HepG2 (cell line): ENCODE data around the gene ETS2. TPM values are rescaled to one million over a fixed set of nuclear protein-coding genes. Genes with fewer than 3 reads are reported as not detected.

Experiments
- ATAC-seq: fragments of 200-7000 bp; cut with Tn5 transposase; 3 replicates; pipeline ENCODE4 v1.9.1; 2020; ENCODE audit warnings: mild to moderate bottlenecking, moderate library complexity
- BruUV-seq: library from RNA; stranded (reverse); fragments of 400-500 nt; replicated peaks from 2 replicates; lab custom pipeline; 2021; lab: Mats Ljungman, UMichigan
- CTCF ChIA-PET: fragments of 300-600 bp; formaldehyde crosslinking; extraction: SDS; loops from one replicate; lab custom pipeline; 2021; ENCODE audit warnings: low total read pairs, inconsistent platforms, low intra/inter-chr PET ratio; lab: Yijun Ruan, JAX
- POLR2A ChIA-PET: fragments of 350-600 bp; sonication (Branson Sonifier 250); formaldehyde crosslinking; loops from one replicate; lab custom pipeline; 2020; ENCODE audit warnings: antibody characterized with exemption, inconsistent platforms; lab: Yijun Ruan, JAX
- DNase-seq: peaks from one replicate; pipeline ENCODE4 v3.0.0-alpha.2; 2015; ENCODE audit warnings: low spot score
- FAIRE-seq: peaks from 3 replicates; lab custom pipeline; 2011; peaks lifted over from hg19 to GRCh38; lab: Jason Lieb, UNC
- H2AFZ ChIP-seq: one replicate; pipeline ENCODE4 v1.6.1; 2011; ENCODE audit warnings: low read length, inconsistent platforms
- H3K27ac ChIP-seq: fragments of 300-600 bp; 3 replicates; pipeline ENCODE4 v1.8.0; 2011; ENCODE audit warnings: mixed run types, mild to moderate bottlenecking, mixed read lengths, low read length, inconsistent platforms; ENCODE audit not compliant: insufficient read depth; ENCODE audit errors: extremely low read length
- H3K27me3 ChIP-seq, 2 experiments: fragments of 200-600 bp in 1 of 2; 2 replicates in 1 of 2; 3 replicates in 1 of 2; pipeline versions ENCODE4 v1.6.0 to v1.8.0; 2011; ENCODE audit warnings: low read length in 2 of 2, mild to moderate bottlenecking in 2 of 2, moderate library complexity in 2 of 2, inconsistent platforms in 1 of 2; ENCODE audit not compliant: insufficient read depth in 2 of 2, control insufficient read depth in 1 of 2
- H3K36me3 ChIP-seq, 2 experiments: fragments of 200-600 bp in 1 of 2; replicated peaks in 1 of 2; 2 replicates in 1 of 2; 3 replicates in 1 of 2; pipeline versions ENCODE4 v1.5.1 to v1.8.0; 2011; ENCODE audit warnings: low read length in 2 of 2, inconsistent platforms in 1 of 2; ENCODE audit not compliant: insufficient read depth in 2 of 2, control insufficient read depth in 1 of 2
- H3K4me1 ChIP-seq: 2 replicates; pipeline ENCODE4 v1.5.1; 2012; ENCODE audit warnings: low read length, inconsistent platforms; ENCODE audit not compliant: insufficient read depth
- H3K4me2 ChIP-seq: 2 replicates; pipeline ENCODE4 v1.6.0; 2011; ENCODE audit warnings: low read depth, low read length, inconsistent platforms
- H3K4me3 ChIP-seq, 3 experiments: fragments of 200-600 bp in 1 of 3; sonication (generic), shearing (Covaris generic) in 1 of 3; replicated peaks in 1 of 3; 2 replicates each; pipeline ENCODE4 v1.5.1; 2011 to 2016; ENCODE audit warnings: low read length in 3 of 3, inconsistent platforms in 2 of 3, low read depth in 2 of 3, mild to moderate bottlenecking in 2 of 3, control low read depth in 1 of 3, mixed read lengths in 1 of 3; ENCODE audit not compliant: insufficient read depth in 1 of 3
- H3K79me2 ChIP-seq: one replicate; pipeline ENCODE4 v1.6.1; 2011; ENCODE audit warnings: low read length, inconsistent platforms; ENCODE audit not compliant: insufficient read depth
- H3K9ac ChIP-seq: 2 replicates; pipeline ENCODE4 v1.6.0; 2011; ENCODE audit warnings: mild to moderate bottlenecking, low read depth, low read length, inconsistent platforms; ENCODE audit not compliant: insufficient read depth
- H3K9me3 ChIP-seq: 2 replicates; pipeline ENCODE4 v1.5.1; 2012; ENCODE audit warnings: mild to moderate bottlenecking, low read length
- H4K20me1 ChIP-seq: 2 replicates; pipeline ENCODE4 v1.6.0; 2011; ENCODE audit warnings: inconsistent platforms, mild to moderate bottlenecking, low read length, moderate library complexity; ENCODE audit not compliant: insufficient read depth
- KLF6 ChIP-seq: IDR thresholded peaks from 2 replicates; pipeline ENCODE4 v1.8.0; 2016; ENCODE audit warnings: missing biosample characterization, missing genetic modification reagents
- PHF20 ChIP-seq: sonication (generic); formaldehyde crosslinking; IDR thresholded peaks from 2 replicates; pipeline ENCODE4 v1.5.0; 2020; ENCODE audit warnings: mild to moderate bottlenecking, missing genetic modification reagents
- POGZ ChIP-seq: sonication (generic); formaldehyde crosslinking; IDR thresholded peaks from 2 replicates; pipeline ENCODE4 v1.4.0; 2020; ENCODE audit warnings: mild to moderate bottlenecking, missing genetic modification reagents
- RELA ChIP-seq: sonication (generic); formaldehyde crosslinking; IDR thresholded peaks from 2 replicates; pipeline ENCODE4 v1.4.0; 2020; ENCODE audit warnings: missing genetic modification reagents
- STAG1 ChIP-seq: sonication (generic); formaldehyde crosslinking; IDR thresholded peaks from 2 replicates; pipeline ENCODE4 v1.4.0; 2020; ENCODE audit warnings: missing genetic modification reagents
- ZNF546 ChIP-seq: sonication (generic); formaldehyde crosslinking; conservative IDR thresholded peaks from 2 replicates; pipeline ENCODE4 v1.8.1; 2023; ENCODE audit warnings: mild to moderate bottlenecking, missing genetic modification reagents
- ZNF768 ChIP-seq: sonication (generic); formaldehyde crosslinking; IDR thresholded peaks from 2 replicates; pipeline ENCODE4 v1.4.0; 2020; ENCODE audit warnings: missing genetic modification reagents
- ZNF781 ChIP-seq: sonication (generic); formaldehyde crosslinking; IDR thresholded peaks from 2 replicates; pipeline ENCODE4 v1.5.1; 2020; ENCODE audit warnings: borderline replicate concordance, mild to moderate bottlenecking, missing genetic modification reagents; ENCODE audit errors: not compliant biosample characterization
- WGBS: methylation state at CpG from one replicate; pipeline ENCODE4 v1.1.6; 2017; ENCODE audit warnings: low lambda C conversion rate; 5-methylcytosine and 5-hydroxymethylcytosine counted together
- in situ Hi-C: cut with HindIII; loops from 2 replicates; pipeline ENCODE4 v1.10.0; 2017; ENCODE audit warnings: low pct_unique_long_range_greater_than_20kb; ENCODE audit not compliant: extremely low pct_ligation_motif_present
- intact Hi-C: fragments of 100-400 bp; cut with micrococcal nuclease; formaldehyde crosslinking; loops from one replicate; pipeline ENCODE4 v1.10.0; 2022; ENCODE audit not compliant: unreplicated experiment
- polyA plus RNA-seq, 8 experiments: library from polyadenylated mRNA; depleted of rRNA in 3 of 8; stranded (reverse) in 7 of 8; unstranded in 1 of 8; fragments of >200 nt; fragmentation: Illumina TruSeq in 4 of 8; extraction: Trizol in 4 of 8; gene quantifications; 2 replicates each; pipeline versions ENCODE4 v1.2.1 to v1.2.3, GENCODE V29; 2011 to 2016; ENCODE audit warnings: low read depth in 4 of 8, missing spikeins in 1 of 8, mixed read lengths in 1 of 8; ENCODE audit not compliant: insufficient read depth in 1 of 8
- total RNA-seq, 5 experiments: library from RNA; depleted of rRNA; stranded (reverse); fragments of >200 nt; fragmentation: Illumina TruSeq; extraction: Trizol; gene quantifications; 2 replicates each; pipeline ENCODE4 v1.2.3, GENCODE V29; 2016; ENCODE audit warnings: low read depth in 1 of 5
- TF ChIP-seq, protein P1 (sequence below), 2 experiments: sonication (generic) in 1 of 2; formaldehyde crosslinking in 1 of 2; IDR thresholded peaks; 2 replicates each; pipeline versions ENCODE4 v1.4.0 to v1.6.1; 2018 to 2020; ENCODE audit warnings: missing genetic modification reagents in 2 of 2, borderline replicate concordance in 1 of 2, low read depth in 1 of 2, mild to moderate bottlenecking in 1 of 2, missing biosample characterization in 1 of 2

The ETS2 gene
- total and polyA plus RNA-seq, 2 of the 13 experiments (the other 11 are each of a cell fraction or from before 2014, with no cell fraction given) = 24.6 to 64.4 TPM

DNA sequence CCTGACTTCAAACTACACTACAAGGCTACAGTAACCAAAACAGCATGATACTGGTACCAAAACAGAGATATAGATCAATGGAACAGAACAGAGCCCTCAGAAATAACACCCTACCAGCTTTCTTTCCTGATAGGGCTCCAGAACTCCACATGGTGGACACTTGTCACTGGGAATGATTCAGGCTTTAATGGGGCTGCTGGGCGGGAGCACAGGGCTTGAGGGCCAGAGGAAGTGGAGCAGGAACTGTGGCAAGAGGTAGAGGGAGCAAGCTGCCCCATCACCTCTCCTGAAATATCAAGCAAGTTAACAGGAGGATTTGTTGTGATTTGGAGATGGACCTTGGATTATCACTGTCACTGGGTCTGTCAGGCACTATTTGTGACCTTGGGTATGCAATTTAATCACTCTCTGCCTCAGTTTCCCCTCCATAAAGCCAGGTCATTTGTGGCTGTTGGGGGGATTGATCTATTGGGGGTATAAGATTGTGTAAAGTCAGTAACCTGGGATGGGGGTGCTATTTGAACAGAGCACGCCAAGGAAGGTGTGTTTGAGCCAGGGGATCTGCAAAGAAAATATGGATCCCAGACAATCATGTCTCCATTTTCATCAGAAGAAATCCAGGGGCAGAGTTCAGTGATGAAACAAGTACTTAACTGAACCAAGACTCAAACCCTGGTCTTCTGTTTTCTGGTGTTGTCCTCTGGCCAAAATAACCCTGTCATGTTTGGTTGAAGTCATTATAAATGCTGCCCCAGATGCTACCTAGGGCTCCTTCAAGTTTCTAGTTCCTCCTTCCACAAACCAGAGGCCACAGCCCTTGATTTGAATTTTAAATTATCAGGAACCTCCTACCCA, 25.2 kb downstream of the ETS2 start:
- Histone ChIP-seq H3K27ac (peak overlapping the region; percentile 31), H3K4me2 (peak overlapping the region; percentile 44)

DNA sequence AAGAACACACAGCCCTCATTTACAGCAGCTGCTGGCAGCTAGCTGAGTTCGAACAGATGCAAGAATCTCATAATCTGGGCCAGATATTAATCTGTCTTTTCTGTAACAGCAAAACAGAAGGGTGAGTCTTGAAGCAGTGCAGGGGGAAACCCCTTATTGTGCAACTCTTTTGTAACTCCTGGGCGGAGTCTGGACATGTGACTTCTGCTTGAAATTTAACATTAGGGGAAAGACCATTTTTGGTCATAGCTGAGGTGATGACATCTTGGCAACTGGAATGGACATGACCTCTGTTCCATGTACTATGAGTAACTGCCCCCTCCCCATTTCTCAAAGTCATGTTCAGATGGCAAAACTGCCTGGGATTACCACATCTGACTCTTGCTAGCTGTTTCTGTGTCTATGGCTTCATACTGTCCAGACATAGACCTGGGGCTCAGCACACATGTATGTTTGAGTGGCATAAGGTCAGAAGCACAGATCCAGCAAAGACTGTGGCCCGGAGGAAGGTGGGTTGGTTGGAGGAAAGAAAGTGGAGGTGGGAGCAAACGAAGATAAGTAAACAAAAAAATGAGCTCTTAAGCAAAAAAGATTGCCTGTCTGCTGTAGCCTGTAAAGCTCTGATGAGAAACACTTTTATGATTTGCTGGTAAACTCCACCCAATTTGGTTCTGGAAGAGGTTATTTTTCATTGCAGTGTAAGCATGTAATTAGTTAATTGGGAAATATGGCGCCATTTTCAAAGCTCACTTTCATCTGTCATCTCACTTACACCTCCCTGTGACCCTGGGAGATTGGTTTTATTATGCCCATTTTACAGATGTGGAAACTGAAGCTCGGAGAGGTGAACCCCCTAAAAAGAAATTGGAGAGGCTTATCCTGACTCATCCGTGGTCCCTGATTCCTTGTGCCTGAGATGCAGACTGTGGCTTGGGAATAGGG, 26.1 kb downstream of the ETS2 start:
- peak; percentile 94 for FAIRE-seq
- POLR2A ChIA-PET = interaction anchor here (0.9 to 2.0 kb wide), 11 partner anchors 8 to 263 kb away, joined by 3 to 16 read pairs (median 4); partner anchors contain the start of gene ETS2
- CTCF ChIA-PET = no interaction called here
- TF ChIP-seq ZNF781 (CRISPR knock-in tag) (no peak), POGZ (CRISPR knock-in tag) (peak; percentile 88), KLF6 (CRISPR knock-in tag) (peak; percentile 56; the same call in 1 of the 2 replicates)
- TF ChIP-seq, protein P1, sequence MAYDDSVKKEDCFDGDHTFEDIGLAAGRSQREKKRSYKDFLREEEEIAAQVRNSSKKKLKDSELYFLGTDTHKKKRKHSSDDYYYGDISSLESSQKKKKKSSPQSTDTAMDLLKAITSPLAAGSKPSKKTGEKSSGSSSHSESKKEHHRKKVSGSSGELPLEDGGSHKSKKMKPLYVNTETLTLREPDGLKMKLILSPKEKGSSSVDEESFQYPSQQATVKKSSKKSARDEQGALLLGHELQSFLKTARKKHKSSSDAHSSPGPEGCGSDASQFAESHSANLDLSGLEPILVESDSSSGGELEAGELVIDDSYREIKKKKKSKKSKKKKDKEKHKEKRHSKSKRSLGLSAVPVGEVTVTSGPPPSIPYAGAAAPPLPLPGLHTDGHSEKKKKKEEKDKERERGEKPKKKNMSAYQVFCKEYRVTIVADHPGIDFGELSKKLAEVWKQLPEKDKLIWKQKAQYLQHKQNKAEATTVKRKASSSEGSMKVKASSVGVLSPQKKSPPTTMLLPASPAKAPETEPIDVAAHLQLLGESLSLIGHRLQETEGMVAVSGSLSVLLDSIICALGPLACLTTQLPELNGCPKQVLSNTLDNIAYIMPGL (CRISPR knock-in tag; IDR thresholded peaks at IDR 0.05; ENCODE audit: borderline replicate concordance in 1 of 2, low read depth in 1 of 2) = peak in 1 of 2 experiments; percentile 29; a peak in 1 of 4 replicates

More for the DNA sequence above, 25.2 kb downstream of the ETS2 start:
- FAIRE-seq (no peak), DNase-seq (no peak), ATAC-seq (no peak)
- no peak overlapping the region for H3K4me3 ChIP-seq
- no peak overlapping the region for H2AFZ ChIP-seq
- H3K9ac ChIP-seq = no peak overlapping the region
- TF ChIP-seq PHF20 (CRISPR knock-in tag) = no peak
- TF ChIP-seq ZNF768 (CRISPR knock-in tag) = no peak
- no peak for TF ChIP-seq ZNF546
- TF ChIP-seq STAG1 = no peak
- TF ChIP-seq RELA (CRISPR knock-in tag) = no peak
- H3K9me3 ChIP-seq = peaks cover 15% of the 10 kb centered on the region
- peaks cover 52% of the 10 kb centered on the region for H3K4me1 ChIP-seq
- TSS peak; percentile 99 for BruUV-seq
- WGBS = 87% methylated on average over 2 of the region's 2 CpGs
- intact Hi-C loops (loop anchor here (5.0 kb wide), 3 partner anchors 86 to 201 kb away; no protein-coding TSS in a partner anchor), in situ Hi-C loops (no loop called here)
- H4K20me1 ChIP-seq = no peaks in the 10 kb centered on the region
- H3K79me2 ChIP-seq = no peaks in the 10 kb centered on the region
- POLR2A ChIA-PET = interaction anchor here (0.9 to 2.0 kb wide), 10 partner anchors 9 to 264 kb away, joined by 3 to 16 read pairs (median 4); partner anchors contain the start of gene ETS2
- no peaks in the 10 kb centered on the region for H3K27me3 ChIP-seq
- CTCF ChIA-PET = no interaction called here
- no peaks in the 10 kb centered on the region for H3K36me3 ChIP-seq

More for the DNA sequence above, 26.1 kb downstream of the ETS2 start:
- peak; percentile 91 for DNase-seq
- no peak overlapping the region for H2AFZ ChIP-seq
- peak; percentile 86 for ATAC-seq
- in situ Hi-C loops = no loop called here
- no peaks in the 10 kb centered on the region for H3K27me3 ChIP-seq
- no peaks in the 10 kb centered on the region for H3K36me3 ChIP-seq
- no peaks in the 10 kb centered on the region for H4K20me1 ChIP-seq
- BruUV-seq = TSS peak; percentile 90
- whole genome bisulfite sequencing = 32% methylated on average over 7 of the region's 7 CpGs
- H3K4me1 ChIP-seq = peaks cover 51% of the 10 kb centered on the region
- intact Hi-C loops = loop anchor here (5.0 kb wide), 3 partner anchors 86 to 201 kb away; no protein-coding TSS in a partner anchor
- peak overlapping the region; percentile 45 for H3K4me2 ChIP-seq
- no peaks in the 10 kb centered on the region for H3K79me2 ChIP-seq
- peak overlapping the region; percentile 31 for H3K27ac ChIP-seq
- peaks cover 6% of the 10 kb centered on the region; the same call in 1 of the 2 replicates for H3K9me3 ChIP-seq
- no peak overlapping the region; a peak in 1 of 6 replicates for H3K4me3 ChIP-seq
- H3K9ac ChIP-seq = peak overlapping the region; percentile 32; the same call in 1 of the 2 replicates
